HepG2 (cell line): Measurements from ENCODE around the gene SNAI1. TPM values are rescaled to one million over a fixed set of nuclear protein-coding genes. Genes with fewer than 3 reads are reported as not detected.
A peak's percentile ranks its signal among the peaks of the same experiment; 100 is the strongest.

ENCODE experiments used
- ARHGAP35 ChIP-seq: sonication (generic); formaldehyde crosslinking; IDR thresholded peaks from 2 replicates; pipeline ENCODE4 v1.9.0; 2022; ENCODE audit warnings: mild to moderate bottlenecking, inconsistent platforms, moderate library complexity, missing genetic modification reagents, borderline replicate concordance
- ATRX ChIP-seq: sonication (generic); formaldehyde crosslinking; IDR thresholded peaks from 2 replicates; pipeline ENCODE4 v1.4.0; 2020; ENCODE audit warnings: missing genetic modification reagents, borderline replicate concordance
- CENPBD1 ChIP-seq: sonication (generic); formaldehyde crosslinking; IDR thresholded peaks from 2 replicates; pipeline ENCODE4 v1.8.0; 2022; ENCODE audit warnings: missing genetic modification reagents, low read depth, mild to moderate bottlenecking, borderline replicate concordance
- GFI1 ChIP-seq: sonication (generic); formaldehyde crosslinking; IDR thresholded peaks from 2 replicates; pipeline ENCODE4 v1.5.0; 2020; ENCODE audit warnings: missing genetic modification reagents, mild to moderate bottlenecking, borderline replicate concordance
- HMGXB4 ChIP-seq, 2 experiments: sonication (generic) in 1 of 2; formaldehyde crosslinking in 1 of 2; IDR thresholded peaks; 2 replicates each; pipeline versions ENCODE4 v1.4.0 to v1.6.1; 2018 to 2020; ENCODE audit warnings: missing genetic modification reagents in 2 of 2, borderline replicate concordance in 1 of 2, low read depth in 1 of 2, mild to moderate bottlenecking in 1 of 2, missing biosample characterization in 1 of 2
- JUN ChIP-seq: sonication (generic); formaldehyde crosslinking; IDR thresholded peaks from 2 replicates; pipeline ENCODE4 v1.4.0; 2020; ENCODE audit warnings: mild to moderate bottlenecking, missing genetic modification reagents
- KLF16 ChIP-seq, 2 experiments: sonication (generic) in 1 of 2; formaldehyde crosslinking in 1 of 2; IDR thresholded peaks; 2 replicates each; pipeline versions ENCODE4 v1.6.1 to v1.8.0; 2016 to 2023; ENCODE audit warnings: missing genetic modification reagents in 2 of 2, missing compliant biosample characterization in 1 of 2
- RBM39 ChIP-seq: fragments of 200-400 bp; formaldehyde crosslinking; IDR thresholded peaks from one replicate; pipeline ENCODE4 v1.6.1; 2018; ENCODE audit warnings: antibody characterized with exemption, mild to moderate bottlenecking, low read depth, low read length; ENCODE audit not compliant: poor library complexity, severe bottlenecking
- RELA ChIP-seq: sonication (generic); formaldehyde crosslinking; IDR thresholded peaks from 2 replicates; pipeline ENCODE4 v1.4.0; 2020; ENCODE audit warnings: missing genetic modification reagents
- SP140L ChIP-seq: sonication (generic); formaldehyde crosslinking; IDR thresholded peaks from 2 replicates; pipeline ENCODE4 v1.4.0; 2020; ENCODE audit warnings: missing genetic modification reagents, borderline replicate concordance
- ZBED4 ChIP-seq: sonication (generic); formaldehyde crosslinking; IDR thresholded peaks from 2 replicates; pipeline ENCODE4 v1.4.0; 2020; ENCODE audit warnings: missing genetic modification reagents, borderline replicate concordance
- ZFP90 ChIP-seq: sonication (generic); formaldehyde crosslinking; IDR thresholded peaks from 2 replicates; pipeline ENCODE4 v1.8.0; 2022; ENCODE audit warnings: missing genetic modification reagents, mild to moderate bottlenecking, inconsistent platforms, borderline replicate concordance
- ZNF12 ChIP-seq: sonication (generic); formaldehyde crosslinking; IDR thresholded peaks from 2 replicates; pipeline ENCODE4 v1.5.0; 2020; ENCODE audit warnings: missing genetic modification reagents
- ZNF24 ChIP-seq: fragments of 450-650 bp; IDR thresholded peaks from 2 replicates; pipeline ENCODE4 v1.6.1; 2017; ENCODE audit warnings: antibody characterized with exemption, mild to moderate bottlenecking
- ZNF513 ChIP-seq: sonication (generic); formaldehyde crosslinking; conservative IDR thresholded peaks from 2 replicates; pipeline ENCODE4 v1.5.0; 2020; ENCODE audit warnings: missing genetic modification reagents
- ZNF550 ChIP-seq: sonication (generic); formaldehyde crosslinking; IDR thresholded peaks from 2 replicates; pipeline ENCODE4 v1.4.0; 2020; ENCODE audit warnings: mild to moderate bottlenecking, missing genetic modification reagents, borderline replicate concordance
- ZNF704 ChIP-seq: sonication (generic); formaldehyde crosslinking; IDR thresholded peaks from 2 replicates; pipeline ENCODE4 v1.8.1; 2023; ENCODE audit warnings: mild to moderate bottlenecking, inconsistent platforms, moderate library complexity, missing genetic modification reagents, borderline replicate concordance
- ZNF816 ChIP-seq: sonication (generic); formaldehyde crosslinking; IDR thresholded peaks from 2 replicates; pipeline ENCODE4 v1.8.0; 2022; ENCODE audit warnings: missing genetic modification reagents, mild to moderate bottlenecking, borderline replicate concordance
- polyA plus RNA-seq, 8 experiments: library from polyadenylated mRNA; depleted of rRNA in 3 of 8; stranded (reverse) in 7 of 8; unstranded in 1 of 8; fragments of >200 nt; fragmentation: Illumina TruSeq in 4 of 8; extraction: Trizol in 4 of 8; gene quantifications; 2 replicates each; pipeline versions ENCODE4 v1.2.1 to v1.2.3, GENCODE V29; 2011 to 2016; ENCODE audit warnings: low read depth in 4 of 8, missing spikeins in 1 of 8, mixed read lengths in 1 of 8; ENCODE audit not compliant: insufficient read depth in 1 of 8
- total RNA-seq, 5 experiments: library from RNA; depleted of rRNA; stranded (reverse); fragments of >200 nt; fragmentation: Illumina TruSeq; extraction: Trizol; gene quantifications; 2 replicates each; pipeline ENCODE4 v1.2.3, GENCODE V29; 2016; ENCODE audit warnings: low read depth in 1 of 5

SNAI1 gene
- total and polyA plus RNA-seq, 2 of the 13 experiments (the other 11 are each of a cell fraction or from before 2014, with no cell fraction given): 1.3 to 1.4 TPM

- TF ChIP-seq ZNF704 (CRISPR knock-in tag) (peak; percentile 73; the same call in 1 of the 2 replicates), ZNF550 (CRISPR knock-in tag) (peak; percentile 98), ZNF816 (CRISPR knock-in tag) (no peak; the same call in 1 of the 2 replicates), HMGXB4 (CRISPR knock-in tag; IDR thresholded peaks at IDR 0.05; ENCODE audit: borderline replicate concordance in 1 of 2, low read depth in 1 of 2) (peak; percentile 71 to 72; a peak in 3 of 4 replicates), KLF16 (CRISPR knock-in tag; IDR thresholded peaks at IDR 0.05) (peak; percentile 39 to 85; a peak in 2 of 4 replicates), ZNF12 (CRISPR knock-in tag) (peak; percentile 86), ARHGAP35 (peak; percentile 97), ZFP90 (CRISPR knock-in tag) (peak; percentile 98), ATRX (CRISPR knock-in tag) (no peak), JUN (CRISPR knock-in tag) (peak; percentile 24; the same call in 1 of the 2 replicates), ZNF24 (peak; percentile 51; the same call in 1 of the 2 replicates), ZBED4 (no peak; the same call in none of the 2 replicates), GFI1 (CRISPR knock-in tag) (peak; percentile 84), RELA (CRISPR knock-in tag) (peak; percentile 16; the same call in 1 of the 2 replicates), SP140L (CRISPR knock-in tag) (peak; percentile 89; the same call in 1 of the 2 replicates), ZNF513 (CRISPR knock-in tag) (peak; percentile 30; the same call in 1 of the 2 replicates), RBM39 (peak; percentile 2), CENPBD1 (no peak; the same call in 1 of the 2 replicates)
Observed at GRCh38 chr20:49982346-49983122, at the start of gene SNAI1 (continued).
